ENCODE results near the gene LTN1.

DNA sequence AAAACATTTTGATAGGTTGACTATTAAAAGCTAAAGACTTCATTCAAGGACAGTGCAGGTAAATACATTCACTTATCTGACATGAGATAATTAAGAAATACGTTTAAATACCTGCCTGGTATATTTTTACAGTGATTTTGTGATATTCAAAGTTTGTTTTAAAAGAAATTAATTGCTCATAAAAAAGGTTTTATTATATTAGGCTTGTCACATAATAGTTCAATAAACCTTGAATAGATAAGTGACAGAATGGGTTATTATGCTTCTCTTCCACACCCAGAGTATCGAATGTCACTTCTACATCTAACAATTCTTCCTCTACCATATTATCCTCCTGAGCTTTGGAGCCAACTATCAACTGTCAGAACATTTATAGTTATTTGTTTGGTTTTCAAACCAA is 60.0 kb downstream of the LTN1 start:
- TF ChIP-seq POLR2AphosphoS5 (IDR thresholded peaks at IDR 0.05; ENCODE audit: low read depth, low read length): no peak
- TF ChIP-seq, protein P1, sequence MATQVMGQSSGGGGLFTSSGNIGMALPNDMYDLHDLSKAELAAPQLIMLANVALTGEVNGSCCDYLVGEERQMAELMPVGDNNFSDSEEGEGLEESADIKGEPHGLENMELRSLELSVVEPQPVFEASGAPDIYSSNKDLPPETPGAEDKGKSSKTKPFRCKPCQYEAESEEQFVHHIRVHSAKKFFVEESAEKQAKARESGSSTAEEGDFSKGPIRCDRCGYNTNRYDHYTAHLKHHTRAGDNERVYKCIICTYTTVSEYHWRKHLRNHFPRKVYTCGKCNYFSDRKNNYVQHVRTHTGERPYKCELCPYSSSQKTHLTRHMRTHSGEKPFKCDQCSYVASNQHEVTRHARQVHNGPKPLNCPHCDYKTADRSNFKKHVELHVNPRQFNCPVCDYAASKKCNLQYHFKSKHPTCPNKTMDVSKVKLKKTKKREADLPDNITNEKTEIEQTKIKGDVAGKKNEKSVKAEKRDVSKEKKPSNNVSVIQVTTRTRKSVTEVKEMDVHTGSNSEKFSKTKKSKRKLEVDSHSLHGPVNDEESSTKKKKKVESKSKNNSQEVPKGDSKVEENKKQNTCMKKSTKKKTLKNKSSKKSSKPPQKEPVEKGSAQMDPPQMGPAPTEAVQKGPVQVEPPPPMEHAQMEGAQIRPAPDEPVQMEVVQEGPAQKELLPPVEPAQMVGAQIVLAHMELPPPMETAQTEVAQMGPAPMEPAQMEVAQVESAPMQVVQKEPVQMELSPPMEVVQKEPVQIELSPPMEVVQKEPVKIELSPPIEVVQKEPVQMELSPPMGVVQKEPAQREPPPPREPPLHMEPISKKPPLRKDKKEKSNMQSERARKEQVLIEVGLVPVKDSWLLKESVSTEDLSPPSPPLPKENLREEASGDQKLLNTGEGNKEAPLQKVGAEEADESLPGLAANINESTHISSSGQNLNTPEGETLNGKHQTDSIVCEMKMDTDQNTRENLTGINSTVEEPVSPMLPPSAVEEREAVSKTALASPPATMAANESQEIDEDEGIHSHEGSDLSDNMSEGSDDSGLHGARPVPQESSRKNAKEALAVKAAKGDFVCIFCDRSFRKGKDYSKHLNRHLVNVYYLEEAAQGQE (IDR thresholded peaks at IDR 0.05; ENCODE audit: insufficient read depth in 1 of 2, low read depth in 2 of 2, low read length in 2 of 2): no peak
- TF ChIP-seq SIN3A (IDR thresholded peaks at IDR 0.05; ENCODE audit: borderline replicate concordance, insufficient read depth, low read length): no peak
- TF ChIP-seq TAF1 (IDR thresholded peaks at IDR 0.05; ENCODE audit: borderline replicate concordance, insufficient read depth, low read length): no peak
- TF ChIP-seq FOXP2 (optimal IDR thresholded peaks at IDR 0.05; ENCODE audit: borderline replicate concordance, extremely low read depth, extremely low read length, insufficient read depth): no peak

Data from PFSK-1 (cell line).